HepG2 (cell line): Measurements from ENCODE around the gene SLC17A9. TPM values are rescaled to one million over a fixed set of nuclear protein-coding genes. Genes with fewer than 3 reads are reported as not detected.
A peak's percentile ranks its signal among the peaks of the same experiment; 100 is the strongest.

Experiments
- ARNTL ChIP-seq: sonication (generic); formaldehyde crosslinking; IDR thresholded peaks from 2 replicates; pipeline ENCODE4 v1.4.0; 2020; ENCODE audit warnings: mild to moderate bottlenecking, missing genetic modification reagents
- ATAD3A ChIP-seq: sonication (generic); formaldehyde crosslinking; IDR thresholded peaks from 2 replicates; pipeline ENCODE4 v1.4.0; 2020; ENCODE audit warnings: missing genetic modification reagents
- ATF1 ChIP-seq: IDR thresholded peaks from 2 replicates; pipeline ENCODE4 v1.6.1; 2016; ENCODE audit warnings: mild to moderate bottlenecking, control low read depth
- FOXM1 ChIP-seq: sonication (generic); formaldehyde crosslinking; IDR thresholded peaks from 2 replicates; pipeline ENCODE4 v1.5.0; 2020; ENCODE audit warnings: missing genetic modification reagents
- FOXO1 ChIP-seq: sonication (generic); formaldehyde crosslinking; IDR thresholded peaks from 2 replicates; pipeline ENCODE4 v1.4.0; 2020; ENCODE audit warnings: missing genetic modification reagents
- GATAD1 ChIP-seq: IDR thresholded peaks from 2 replicates; pipeline ENCODE4 v1.6.1; 2016; ENCODE audit warnings: missing genetic modification reagents, missing compliant biosample characterization
- GTF2F1 ChIP-seq: fragments of 150-350 bp; IDR thresholded peaks from 2 replicates; pipeline ENCODE4 v1.6.1; 2014; ENCODE audit warnings: low read length
- HCFC1 ChIP-seq: fragments of 150-350 bp; IDR thresholded peaks from 2 replicates; pipeline ENCODE4 v1.6.1; 2014; ENCODE audit warnings: low read depth, low read length
- IKZF5 ChIP-seq: IDR thresholded peaks from 2 replicates; pipeline ENCODE4 v1.6.1; 2018; ENCODE audit warnings: missing genetic modification reagents, mild to moderate bottlenecking, missing compliant biosample characterization
- ISX ChIP-seq: sonication (generic); formaldehyde crosslinking; conservative IDR thresholded peaks from 2 replicates; pipeline ENCODE4 v1.5.0; 2020; ENCODE audit warnings: missing genetic modification reagents
- KLF16 ChIP-seq, 2 experiments: sonication (generic) in 1 of 2; formaldehyde crosslinking in 1 of 2; IDR thresholded peaks; 2 replicates each; pipeline versions ENCODE4 v1.6.1 to v1.8.0; 2016 to 2023; ENCODE audit warnings: missing genetic modification reagents in 2 of 2, missing compliant biosample characterization in 1 of 2
- MAFF ChIP-seq: IDR thresholded peaks from 2 replicates; pipeline ENCODE4 v1.6.1; 2011; ENCODE audit warnings: low read depth, low read length, improper control_type of control experiment
- MLLT10 ChIP-seq: sonication (generic); formaldehyde crosslinking; IDR thresholded peaks from 2 replicates; pipeline ENCODE4 v1.4.0; 2020; ENCODE audit warnings: missing genetic modification reagents
- PCBP2 ChIP-seq: fragments of 200-400 bp; formaldehyde crosslinking; optimal IDR thresholded peaks from 2 replicates; pipeline ENCODE3; 2018; ENCODE audit warnings: low read length, low read depth; ENCODE audit not compliant: poor library complexity, severe bottlenecking
- PHF20 ChIP-seq: sonication (generic); formaldehyde crosslinking; IDR thresholded peaks from 2 replicates; pipeline ENCODE4 v1.5.0; 2020; ENCODE audit warnings: mild to moderate bottlenecking, missing genetic modification reagents
- SNAPC2 ChIP-seq: sonication (generic); formaldehyde crosslinking; IDR thresholded peaks from 2 replicates; pipeline ENCODE4 v1.8.1; 2022; ENCODE audit warnings: mild to moderate bottlenecking, missing genetic modification reagents
- TCF7L2 ChIP-seq: IDR thresholded peaks from 2 replicates; pipeline ENCODE4 v1.6.1; 2011; ENCODE audit warnings: mild to moderate bottlenecking, low read depth, low read length, moderate library complexity
- ZFP90 ChIP-seq: sonication (generic); formaldehyde crosslinking; IDR thresholded peaks from 2 replicates; pipeline ENCODE4 v1.8.0; 2022; ENCODE audit warnings: missing genetic modification reagents, mild to moderate bottlenecking, inconsistent platforms, borderline replicate concordance
- ZFY ChIP-seq: sonication (generic); formaldehyde crosslinking; IDR thresholded peaks from 2 replicates; pipeline ENCODE4 v1.4.0; 2020; ENCODE audit warnings: missing genetic modification reagents
- ZIK1 ChIP-seq: sonication (generic); formaldehyde crosslinking; IDR thresholded peaks from 2 replicates; pipeline ENCODE4 v1.5.0; 2020; ENCODE audit warnings: mild to moderate bottlenecking, low read depth, missing genetic modification reagents, borderline replicate concordance
- ZNF235 ChIP-seq: sonication (generic); formaldehyde crosslinking; IDR thresholded peaks from 2 replicates; pipeline ENCODE4 v1.8.1; 2023; ENCODE audit warnings: mild to moderate bottlenecking, missing genetic modification reagents, borderline replicate concordance
- ZNF432 ChIP-seq: sonication (generic); formaldehyde crosslinking; IDR thresholded peaks from 2 replicates; pipeline ENCODE4 v1.5.0; 2020; ENCODE audit warnings: missing genetic modification reagents, mild to moderate bottlenecking, borderline replicate concordance
- ZNF441 ChIP-seq: sonication (generic); formaldehyde crosslinking; IDR thresholded peaks from 2 replicates; pipeline ENCODE4 v1.7.0; 2021; ENCODE audit warnings: missing genetic modification reagents, borderline replicate concordance
- ZNF460 ChIP-seq: sonication (generic); formaldehyde crosslinking; IDR thresholded peaks from 2 replicates; pipeline ENCODE4 v1.5.1; 2020; ENCODE audit warnings: missing genetic modification reagents, mild to moderate bottlenecking, borderline replicate concordance
- ZNF503 ChIP-seq: sonication (generic); formaldehyde crosslinking; IDR thresholded peaks from 2 replicates; pipeline ENCODE4 v1.4.0; 2020; ENCODE audit warnings: missing genetic modification reagents
- ZNF570 ChIP-seq: sonication (generic); formaldehyde crosslinking; IDR thresholded peaks from 2 replicates; pipeline ENCODE4 v1.4.0; 2020; ENCODE audit warnings: mild to moderate bottlenecking, missing genetic modification reagents, borderline replicate concordance
- ZNF772 ChIP-seq: sonication (generic); formaldehyde crosslinking; IDR thresholded peaks from 2 replicates; pipeline ENCODE4 v1.5.0; 2020; ENCODE audit warnings: mild to moderate bottlenecking, missing genetic modification reagents
- polyA plus RNA-seq, 8 experiments: library from polyadenylated mRNA; depleted of rRNA in 3 of 8; stranded (reverse) in 7 of 8; unstranded in 1 of 8; fragments of >200 nt; fragmentation: Illumina TruSeq in 4 of 8; extraction: Trizol in 4 of 8; gene quantifications; 2 replicates each; pipeline versions ENCODE4 v1.2.1 to v1.2.3, GENCODE V29; 2011 to 2016; ENCODE audit warnings: low read depth in 4 of 8, missing spikeins in 1 of 8, mixed read lengths in 1 of 8; ENCODE audit not compliant: insufficient read depth in 1 of 8
- total RNA-seq, 5 experiments: library from RNA; depleted of rRNA; stranded (reverse); fragments of >200 nt; fragmentation: Illumina TruSeq; extraction: Trizol; gene quantifications; 2 replicates each; pipeline ENCODE4 v1.2.3, GENCODE V29; 2016; ENCODE audit warnings: low read depth in 1 of 5
- TF ChIP-seq, protein P1 (sequence below): IDR thresholded peaks from 2 replicates; pipeline ENCODE4 v1.6.1; 2016; ENCODE audit warnings: low read depth, borderline replicate concordance
- TF ChIP-seq, protein P2 (sequence below): sonication (generic); formaldehyde crosslinking; IDR thresholded peaks from 2 replicates; pipeline ENCODE4 v1.8.0; 2022; ENCODE audit warnings: missing genetic modification reagents, low read depth, mild to moderate bottlenecking, borderline replicate concordance

SLC17A9 gene
- total and polyA plus RNA-seq, 2 of the 13 experiments (the other 11 are each of a cell fraction or from before 2014, with no cell fraction given), result 110 to 191 TPM

GRCh38 chr20:62968378-62969178, 16.1 kb downstream of the SLC17A9 start (continued):
- TF ChIP-seq, protein P1, sequence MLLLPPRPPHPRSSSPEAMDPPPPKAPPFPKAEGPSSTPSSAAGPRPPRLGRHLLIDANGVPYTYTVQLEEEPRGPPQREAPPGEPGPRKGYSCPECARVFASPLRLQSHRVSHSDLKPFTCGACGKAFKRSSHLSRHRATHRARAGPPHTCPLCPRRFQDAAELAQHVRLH (CRISPR knock-in tag), result no peak
- TF ChIP-seq TCF7L2 (no peak), HCFC1 (no peak), ATAD3A (CRISPR knock-in tag) (no peak), ZNF772 (CRISPR knock-in tag) (peak; percentile 92), ZNF503 (CRISPR knock-in tag) (0 out of 2 replicates have a peak, but pooled peaks have one; percentile 25), FOXM1 (CRISPR knock-in tag) (peak; percentile 57; the same call in 1 of the 2 replicates), ZNF235 (CRISPR knock-in tag) (no peak), ATF1 (no peak), ZNF432 (CRISPR knock-in tag) (no peak), ZFP90 (CRISPR knock-in tag) (peak; percentile 57; the same call in 1 of the 2 replicates), IKZF5 (no peak; the same call in 1 of the 2 replicates), KLF16 (CRISPR knock-in tag; IDR thresholded peaks at IDR 0.05) (no peak), ISX (no peak), ZIK1 (CRISPR knock-in tag) (no peak), ZNF441 (CRISPR knock-in tag) (no peak), MAFF (no peak), ZFY (CRISPR knock-in tag) (peak; percentile 35; the same call in 1 of the 2 replicates), ZNF460 (CRISPR knock-in tag) (no peak), MLLT10 (no peak), GATAD1 (CRISPR knock-in tag) (no peak), GTF2F1 (no peak), PCBP2 (no peak), ARNTL (CRISPR knock-in tag) (0 out of 2 replicates have a peak, but pooled peaks have one; percentile 24), ZNF570 (no peak), FOXO1 (no peak), SNAPC2 (CRISPR knock-in tag) (no peak), PHF20 (CRISPR knock-in tag) (no peak)
- TF ChIP-seq, protein P2, sequence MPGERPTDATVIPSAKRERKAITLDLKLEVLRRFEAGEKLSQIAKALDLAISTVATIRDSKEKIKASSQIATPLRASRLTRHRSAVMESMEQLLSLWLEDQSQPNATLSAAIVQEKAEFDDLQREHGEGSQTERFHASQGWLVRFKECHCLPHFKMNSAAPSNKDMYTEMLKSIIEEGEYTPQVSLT (CRISPR knock-in tag), result no peak
